Measurements from ENCODE around the gene LRRC36. TPM values are rescaled to one million over a fixed set of nuclear protein-coding genes. Genes with fewer than 3 reads are reported as not detected.

LRRC36 gene
- total and polyA plus RNA-seq, 2 of the 13 experiments (the other 11 are each of a cell fraction or from before 2014, with no cell fraction given), result 0.12 to 0.15 TPM

- TF ChIP-seq TAF15 (IDR thresholded peaks at IDR 0.05; ENCODE audit: low read depth, low read length, poor library complexity, severe bottlenecking) (no peak), ZMYM3 (CRISPR knock-in tag; IDR thresholded peaks at IDR 0.05) (peak; percentile 82), TEAD2 (CRISPR knock-in tag; IDR thresholded peaks at IDR 0.05) (no peak), ZNF292 (CRISPR knock-in tag; IDR thresholded peaks at IDR 0.05; ENCODE audit: borderline replicate concordance, low read depth) (0 out of 2 replicates have a peak, but pooled peaks have one; percentile 21), IRF9 (CRISPR knock-in tag; IDR thresholded peaks at IDR 0.05; ENCODE audit: borderline replicate concordance) (no peak), ZNF589 (CRISPR knock-in tag; conservative IDR thresholded peaks at IDR 0.05) (no peak), BRD4 (CRISPR knock-in tag; IDR thresholded peaks at IDR 0.05) (no peak), SMC3 (IDR thresholded peaks at IDR 0.05; ENCODE audit: low read length) (no peak), CBX5 (CRISPR knock-in tag; IDR thresholded peaks at IDR 0.05; ENCODE audit: borderline replicate concordance) (no peak), RXRA (CRISPR knock-in tag; IDR thresholded peaks at IDR 0.05) (peak; percentile 69; the same call in 1 of the 2 replicates), ETV6 (CRISPR knock-in tag; conservative IDR thresholded peaks at IDR 0.05) (no peak), DMAP1 (CRISPR knock-in tag; IDR thresholded peaks at IDR 0.05) (peak; percentile 19; the same call in 1 of the 2 replicates), ESRRA (CRISPR knock-in tag; IDR thresholded peaks at IDR 0.05; ENCODE audit: low read depth) (peak; percentile 99), ZNF703 (CRISPR knock-in tag; IDR thresholded peaks at IDR 0.05; ENCODE audit: borderline replicate concordance) (no peak), REL (CRISPR knock-in tag; conservative IDR thresholded peaks at IDR 0.05) (no peak), MYC (CRISPR knock-in tag; IDR thresholded peaks at IDR 0.05; ENCODE audit: borderline replicate concordance) (no peak), PATZ1 (CRISPR knock-in tag; IDR thresholded peaks at IDR 0.05) (peak; percentile 45; the same call in 1 of the 2 replicates), ZNF564 (CRISPR knock-in tag; IDR thresholded peaks at IDR 0.05) (no peak), ZNF674 (CRISPR knock-in tag; IDR thresholded peaks at IDR 0.05; ENCODE audit: low read depth) (no peak), SRY (CRISPR knock-in tag; IDR thresholded peaks at IDR 0.05) (no peak), ZNF841 (CRISPR knock-in tag; IDR thresholded peaks at IDR 0.05; ENCODE audit: borderline replicate concordance) (no peak), ZFP91 (CRISPR knock-in tag; IDR thresholded peaks at IDR 0.05; ENCODE audit: borderline replicate concordance) (no peak)
- TF ChIP-seq, protein P1, sequence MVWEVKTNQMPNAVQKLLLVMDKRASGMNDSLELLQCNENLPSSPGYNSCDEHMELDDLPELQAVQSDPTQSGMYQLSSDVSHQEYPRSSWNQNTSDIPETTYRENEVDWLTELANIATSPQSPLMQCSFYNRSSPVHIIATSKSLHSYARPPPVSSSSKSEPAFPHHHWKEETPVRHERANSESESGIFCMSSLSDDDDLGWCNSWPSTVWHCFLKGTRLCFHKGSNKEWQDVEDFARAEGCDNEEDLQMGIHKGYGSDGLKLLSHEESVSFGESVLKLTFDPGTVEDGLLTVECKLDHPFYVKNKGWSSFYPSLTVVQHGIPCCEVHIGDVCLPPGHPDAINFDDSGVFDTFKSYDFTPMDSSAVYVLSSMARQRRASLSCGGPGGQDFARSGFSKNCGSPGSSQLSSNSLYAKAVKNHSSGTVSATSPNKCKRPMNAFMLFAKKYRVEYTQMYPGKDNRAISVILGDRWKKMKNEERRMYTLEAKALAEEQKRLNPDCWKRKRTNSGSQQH (CRISPR knock-in tag; IDR thresholded peaks at IDR 0.05; ENCODE audit: low read depth), result peak; percentile 83; the same call in 1 of the 2 replicates
Observed at GRCh38 chr16:67429053-67429798, 102.6 kb downstream of the LRRC36 start (continued).
